Nephron progenitor cell (in vitro differentiated cells): ENCODE results near the gene SPON1.
"Not testable (repeated sequence)": the region's sequence is repeated elsewhere in the genome, so short reads cannot be mapped to it uniquely, and the experiment has no call there.

Source experiments
- DNase-seq: peaks from one replicate; pipeline ENCODE4 v3.0.0; 2021
- H3K27ac Mint-ChIP-seq: 2 replicates; pipeline ENCODE4 v1.8.0; 2021; ENCODE audit warnings: mild to moderate bottlenecking, moderate library complexity, mixed read lengths
- H3K27me3 Mint-ChIP-seq: 2 replicates; pipeline ENCODE4 v1.8.0; 2021; ENCODE audit warnings: mild to moderate bottlenecking, low read depth, mixed read lengths; ENCODE audit not compliant: poor library complexity
- H3K36me3 Mint-ChIP-seq: 2 replicates; pipeline ENCODE4 v1.8.0; 2021; ENCODE audit warnings: low read depth, mixed read lengths
- H3K4me1 Mint-ChIP-seq: 2 replicates; pipeline ENCODE4 v1.8.0; 2021; ENCODE audit warnings: mixed read lengths
- H3K4me3 Mint-ChIP-seq: 2 replicates; pipeline ENCODE4 v1.8.0; 2021; ENCODE audit warnings: mild to moderate bottlenecking, moderate library complexity, mixed read lengths
- H3K9me3 Mint-ChIP-seq: 2 replicates; pipeline ENCODE4 v1.8.0; 2021; ENCODE audit warnings: mild to moderate bottlenecking, moderate library complexity, mixed read lengths
- CTCF ChIP-seq: fragments of 200-600 bp; sonication (generic); IDR thresholded peaks from 2 replicates; pipeline ENCODE4 v1.5.0; 2021; ENCODE audit warnings: antibody characterized with exemption

The SPON1 gene

GRCh38 chr11:13974631-13975030 is 12.1 kb downstream of the SPON1 start:
- TF ChIP-seq CTCF, result no peak
- Mint-ChIP-seq H3K4me3 (no peak overlapping the region), H3K27me3 (no peaks in the 10 kb centered on the region), H3K9me3 (no peaks in the 10 kb centered on the region), H3K4me1 (peaks cover 35% of the 10 kb centered on the region), H3K27ac (no peak overlapping the region), H3K36me3 (peaks cover 14% of the 10 kb centered on the region)
- DNase-seq, result no peak

GRCh38 chr11:13983081-13983751 is 20.7 kb downstream of the SPON1 start:
- Mint-ChIP-seq H3K4me1 (peaks cover 65% of the 10 kb centered on the region), H3K9me3 (peaks cover 23% of the 10 kb centered on the region), H3K27ac (peak overlapping the region; percentile 96), H3K27me3 (no peaks in the 10 kb centered on the region), H3K36me3 (peaks cover 33% of the 10 kb centered on the region), H3K4me3 (no peak overlapping the region)
- peak; percentile 25 for DNase-seq
- no peak for TF ChIP-seq CTCF

DNA sequence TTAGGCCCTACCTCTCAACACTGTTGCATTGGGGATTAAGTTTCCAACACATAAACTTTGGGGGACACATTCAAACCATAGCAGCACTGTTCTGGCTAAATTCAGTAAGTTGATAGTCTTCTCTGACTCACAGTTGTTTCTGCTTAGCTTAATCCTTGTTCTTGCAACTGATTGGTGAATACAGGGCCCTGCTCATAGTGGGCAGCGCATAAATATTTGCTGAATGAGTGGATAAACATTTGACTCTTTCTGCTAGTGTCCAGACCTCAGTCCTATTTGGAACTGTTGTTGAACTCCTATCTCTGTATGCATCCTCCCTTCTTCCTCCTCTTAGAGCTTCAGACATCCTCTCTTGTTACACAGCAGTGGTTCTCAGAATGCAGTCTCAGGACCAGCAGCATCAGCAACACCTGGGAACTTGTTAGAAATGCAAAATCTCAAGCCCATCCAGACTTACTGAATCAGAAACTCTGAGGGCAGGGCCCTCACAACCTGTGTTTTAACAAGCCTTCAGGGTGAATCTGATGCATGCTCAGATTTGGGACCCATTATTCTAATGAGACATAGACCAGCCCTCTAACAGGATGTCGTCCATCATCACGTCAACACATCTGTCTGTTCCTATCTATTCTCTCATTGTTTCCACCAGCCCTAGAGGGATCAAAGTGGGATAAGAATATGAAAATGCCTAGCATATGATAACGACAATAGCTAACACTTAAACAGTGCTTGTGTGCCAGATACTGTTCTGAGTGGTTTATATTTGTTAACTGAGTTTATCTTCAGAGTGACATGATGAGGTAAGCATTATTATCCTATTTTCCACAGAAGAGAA is 22.3 kb downstream of the SPON1 start:
- Mint-ChIP-seq H3K4me1 (peaks cover 49% of the 10 kb centered on the region), H3K9me3 (peaks cover 39% of the 10 kb centered on the region), H3K36me3 (peaks cover 49% of the 10 kb centered on the region), H3K27ac (no peak overlapping the region), H3K4me3 (no peak overlapping the region), H3K27me3 (no peaks in the 10 kb centered on the region)
- no peak for DNase-seq
- TF ChIP-seq CTCF, result no peak

DNA sequence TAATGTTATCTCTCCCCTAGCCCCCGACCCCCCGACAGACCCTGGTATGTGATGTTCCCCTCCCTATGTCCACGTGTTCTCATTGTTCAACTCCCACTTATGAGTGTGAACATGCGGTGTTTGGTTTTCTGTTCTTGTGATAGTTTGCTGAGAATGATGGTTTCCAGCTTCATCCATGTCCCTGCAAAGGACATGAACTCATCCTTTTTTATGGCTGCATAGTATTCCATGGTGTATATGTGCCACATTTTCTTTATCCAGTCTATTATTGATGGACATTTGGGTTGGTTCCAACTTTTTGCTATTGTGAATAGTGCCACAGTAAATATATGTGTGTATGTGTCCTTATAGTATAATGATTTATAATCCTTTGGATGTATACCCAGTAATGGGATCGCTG is 24.2 kb downstream of the SPON1 start:
- H3K36me3 Mint-ChIP-seq, result peaks cover 65% of the 10 kb centered on the region
- not testable (repeated sequence) for DNase-seq, H3K4me3 Mint-ChIP-seq, H3K27ac Mint-ChIP-seq, H3K27me3 Mint-ChIP-seq
- peaks cover 43% of the 10 kb centered on the region for H3K4me1 Mint-ChIP-seq
- peaks cover 50% of the 10 kb centered on the region for H3K9me3 Mint-ChIP-seq

- Mint-ChIP-seq H3K4me1 (peaks cover 30% of the 10 kb centered on the region), H3K36me3 (peaks cover 41% of the 10 kb centered on the region), H3K9me3 (peaks cover 40% of the 10 kb centered on the region), H3K4me3 (peak overlapping the region; percentile 24)
- not testable (repeated sequence) for H3K27ac Mint-ChIP-seq, H3K27me3 Mint-ChIP-seq
- DNase-seq, result peak; percentile 54
Measured at GRCh38 chr11:13992158-13992856, 29.8 kb downstream of the SPON1 start.

DNA sequence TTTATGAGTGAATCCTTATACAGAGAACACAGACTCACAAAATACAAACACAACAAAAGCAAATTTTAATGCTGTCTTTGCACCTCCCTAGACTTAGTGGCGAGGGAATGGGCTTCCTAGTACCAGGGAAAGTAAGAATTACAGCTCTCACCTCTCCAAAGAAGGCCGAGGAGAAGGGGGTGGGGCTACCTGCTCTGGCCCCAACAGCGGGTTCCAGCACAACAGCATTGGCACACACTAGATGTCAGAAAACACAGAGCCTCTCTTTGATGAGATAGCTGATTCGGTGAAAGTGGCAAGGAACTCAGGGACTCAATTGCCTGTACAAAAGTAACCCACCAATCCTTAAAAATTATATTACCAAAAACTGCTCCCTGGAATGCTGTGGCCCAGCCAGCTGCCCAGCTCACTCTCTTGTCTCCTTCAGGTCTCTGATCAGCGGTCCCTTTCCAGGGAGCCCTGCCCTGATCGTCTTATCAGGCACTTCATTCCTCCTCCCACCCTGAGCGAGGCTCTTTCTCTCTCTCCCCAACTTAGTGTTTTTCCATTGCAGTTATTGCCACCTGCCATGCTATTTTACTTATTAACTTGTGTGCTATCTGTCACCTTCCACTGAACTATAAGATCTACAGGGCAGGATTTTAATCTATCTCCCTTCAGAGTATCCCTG is 30.7 kb downstream of the SPON1 start:
- DNase-seq, result no peak
- Mint-ChIP-seq H3K9me3 (peaks cover 31% of the 10 kb centered on the region), H3K4me1 (peaks cover 30% of the 10 kb centered on the region), H3K4me3 (no peak overlapping the region), H3K36me3 (peaks cover 33% of the 10 kb centered on the region), H3K27me3 (peaks cover 2% of the 10 kb centered on the region), H3K27ac (no peak overlapping the region)
- TF ChIP-seq CTCF, result no peak
